Endodermal cell (in vitro differentiated cells): ENCODE results near the gene FAM89B. TPM values are rescaled to one million over a fixed set of nuclear protein-coding genes. Genes with fewer than 3 reads are reported as not detected.

Experiments used
- DNase-seq: peaks from one replicate; pipeline ENCODE4 v3.0.0-alpha.2; 2017
- H3K27ac ChIP-seq: 2 replicates; pipeline ENCODE4 v1.5.1; 2013; ENCODE audit warnings: mild to moderate bottlenecking, low read depth, low read length, moderate library complexity
- H3K27me3 ChIP-seq: 2 replicates; pipeline ENCODE4 v1.6.1; 2013; ENCODE audit warnings: mild to moderate bottlenecking, low read length, moderate library complexity; ENCODE audit not compliant: insufficient read depth, control insufficient read depth, poor library complexity, severe bottlenecking
- H3K36me3 ChIP-seq: 2 replicates; pipeline ENCODE4 v1.7.0; 2013; ENCODE audit warnings: mild to moderate bottlenecking, low read length, moderate library complexity; ENCODE audit not compliant: control insufficient read depth, insufficient read depth
- H3K4me1 ChIP-seq: one replicate; pipeline ENCODE4 v1.7.0; 2013; ENCODE audit warnings: low read length; ENCODE audit not compliant: control insufficient read depth, insufficient read depth
- H3K4me3 ChIP-seq: 2 replicates; pipeline ENCODE4 v1.5.1; 2013; ENCODE audit warnings: mild to moderate bottlenecking, low read length, moderate library complexity
- H3K9ac ChIP-seq: 2 replicates; pipeline ENCODE4 v1.6.1; 2013; ENCODE audit warnings: mild to moderate bottlenecking, low read length, moderate library complexity; ENCODE audit not compliant: poor library complexity, severe bottlenecking; ENCODE audit errors: extremely low read depth
- H3K9me3 ChIP-seq: 2 replicates; pipeline ENCODE4 v1.6.1; 2013; ENCODE audit warnings: mild to moderate bottlenecking, low read length, moderate library complexity; ENCODE audit not compliant: control insufficient read depth
- H3K27ac Mint-ChIP-seq: 2 replicates; pipeline ENCODE4 v1.8.0; 2020; ENCODE audit warnings: mixed read lengths
- H3K27me3 Mint-ChIP-seq: 2 replicates; pipeline ENCODE4 v1.8.0; 2021; ENCODE audit warnings: mild to moderate bottlenecking, mixed read lengths; ENCODE audit not compliant: insufficient read depth
- H3K36me3 Mint-ChIP-seq: 2 replicates; pipeline ENCODE4 v1.8.0; 2020; ENCODE audit warnings: low read depth, mixed read lengths
- H3K4me1 Mint-ChIP-seq: 2 replicates; pipeline ENCODE4 v1.8.0; 2020; ENCODE audit warnings: mixed read lengths
- H3K4me3 Mint-ChIP-seq: 2 replicates; pipeline ENCODE4 v1.8.0; 2020; ENCODE audit warnings: mild to moderate bottlenecking, moderate library complexity, mixed read lengths
- H3K9me3 Mint-ChIP-seq: 2 replicates; pipeline ENCODE4 v1.8.0; 2020; ENCODE audit warnings: mild to moderate bottlenecking, mixed read lengths
- WGBS, 2 experiments: methylation state at CpG; one replicate each; pipeline versions ENCODE4 v1.1.5 to v1.1.7; 2013; ENCODE audit warnings: missing lambda C conversion rate in 2 of 2, mixed read lengths in 1 of 2; ENCODE audit not compliant: insufficient coverage in 1 of 2, insufficient read length in 1 of 2; 5-methylcytosine and 5-hydroxymethylcytosine counted together
- total RNA-seq, 2 donors: library from RNA; stranded (reverse); fragmentation: NEBNext Ultra II Directional in 1 of 2; extraction: Animal tissue kit (Norgen Biotek cat#: 25700) in 1 of 2; gene quantifications; 2 replicates in 1 of 2; 3 replicates in 1 of 2; pipeline ENCODE4 v1.2.1, GENCODE V29; 2021
- TF ChIP-seq, protein P1 (sequence below): fragments of 200-600 bp; sonication (generic); conservative IDR thresholded peaks from 2 replicates; pipeline ENCODE4 v1.5.0; 2021; ENCODE audit warnings: antibody characterized with exemption, mild to moderate bottlenecking

Gene FAM89B
- total RNA-seq, 2 donors from 2014 or later: 23.3 to 24.9 TPM

DNA sequence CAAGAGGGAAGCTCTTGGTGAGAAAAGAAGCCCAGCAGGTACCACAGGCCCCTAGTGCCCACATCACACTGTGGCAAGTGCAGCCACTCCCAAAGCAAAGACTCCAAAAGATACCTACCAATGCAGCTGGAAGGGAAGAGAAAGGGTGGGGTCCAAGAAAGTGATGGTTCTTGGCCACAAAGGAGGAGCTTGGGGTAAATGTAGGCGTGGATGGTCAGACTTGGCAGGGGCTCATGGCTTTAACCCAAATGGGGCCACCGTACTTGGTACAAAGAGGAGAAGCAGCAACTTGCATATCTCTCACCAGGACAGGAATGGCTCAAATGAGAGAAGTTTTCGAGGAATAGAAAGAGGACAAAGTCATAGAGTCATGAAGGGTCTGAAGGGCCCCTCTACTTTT, 36.9 kb downstream of the FAM89B start:
- H3K4me3 ChIP-seq: no peak overlapping the region
- TF ChIP-seq, protein P1, sequence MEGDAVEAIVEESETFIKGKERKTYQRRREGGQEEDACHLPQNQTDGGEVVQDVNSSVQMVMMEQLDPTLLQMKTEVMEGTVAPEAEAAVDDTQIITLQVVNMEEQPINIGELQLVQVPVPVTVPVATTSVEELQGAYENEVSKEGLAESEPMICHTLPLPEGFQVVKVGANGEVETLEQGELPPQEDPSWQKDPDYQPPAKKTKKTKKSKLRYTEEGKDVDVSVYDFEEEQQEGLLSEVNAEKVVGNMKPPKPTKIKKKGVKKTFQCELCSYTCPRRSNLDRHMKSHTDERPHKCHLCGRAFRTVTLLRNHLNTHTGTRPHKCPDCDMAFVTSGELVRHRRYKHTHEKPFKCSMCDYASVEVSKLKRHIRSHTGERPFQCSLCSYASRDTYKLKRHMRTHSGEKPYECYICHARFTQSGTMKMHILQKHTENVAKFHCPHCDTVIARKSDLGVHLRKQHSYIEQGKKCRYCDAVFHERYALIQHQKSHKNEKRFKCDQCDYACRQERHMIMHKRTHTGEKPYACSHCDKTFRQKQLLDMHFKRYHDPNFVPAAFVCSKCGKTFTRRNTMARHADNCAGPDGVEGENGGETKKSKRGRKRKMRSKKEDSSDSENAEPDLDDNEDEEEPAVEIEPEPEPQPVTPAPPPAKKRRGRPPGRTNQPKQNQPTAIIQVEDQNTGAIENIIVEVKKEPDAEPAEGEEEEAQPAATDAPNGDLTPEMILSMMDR: no peak
- no peak for DNase-seq
- H3K9me3 ChIP-seq: no peaks in the 10 kb centered on the region
- H3K27ac Mint-ChIP-seq: no peak overlapping the region
- H3K9me3 Mint-ChIP-seq: no peaks in the 10 kb centered on the region
- no peak overlapping the region for H3K9ac ChIP-seq
- H3K27ac ChIP-seq: no peak overlapping the region
- 90 to 97% methylated on average over 3 of the region's 3 CpGs for WGBS, 2 experiments
- peaks cover 2% of the 10 kb centered on the region for H3K27me3 Mint-ChIP-seq
- peaks cover 50% of the 10 kb centered on the region for H3K36me3 ChIP-seq
- no peaks in the 10 kb centered on the region for H3K27me3 ChIP-seq
- peaks cover 43% of the 10 kb centered on the region for H3K36me3 Mint-ChIP-seq
- H3K4me1 ChIP-seq: peaks cover 3% of the 10 kb centered on the region
- peaks cover 8% of the 10 kb centered on the region for H3K4me1 Mint-ChIP-seq
- H3K4me3 Mint-ChIP-seq: no peak overlapping the region

DNA sequence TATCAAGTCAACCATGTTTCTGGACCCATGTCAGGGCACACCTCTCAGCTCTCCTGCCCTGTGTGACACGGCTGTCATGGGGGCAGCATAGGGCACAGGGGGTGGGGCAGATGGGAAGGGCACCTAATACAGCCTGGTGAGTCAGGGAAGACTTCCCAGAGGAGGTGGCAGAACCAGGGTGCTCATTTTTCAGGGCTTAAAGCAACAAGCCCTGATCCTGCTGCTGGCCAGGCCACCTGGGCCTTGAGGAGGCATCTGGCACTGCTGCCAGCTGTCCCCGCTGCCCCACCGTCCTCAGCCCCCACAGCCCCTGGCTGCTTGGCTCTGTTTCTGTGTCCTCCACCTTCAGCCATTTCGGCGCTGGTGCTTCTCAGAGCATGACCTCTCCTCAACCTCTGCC, 37.3 kb downstream of the FAM89B start:
- Histone ChIP-seq H3K36me3 (peaks cover 46% of the 10 kb centered on the region), H3K4me1 (peaks cover 3% of the 10 kb centered on the region), H3K9ac (no peak overlapping the region), H3K9me3 (no peaks in the 10 kb centered on the region), H3K27ac (no peak overlapping the region), H3K27me3 (no peaks in the 10 kb centered on the region), H3K4me3 (no peak overlapping the region)
- 93 to 94% methylated on average over 5 of the region's 5 CpGs for WGBS, 2 experiments
- TF ChIP-seq, protein P1: no peak
- no peak for DNase-seq
- peaks cover 8% of the 10 kb centered on the region for H3K4me1 Mint-ChIP-seq
- H3K27ac Mint-ChIP-seq: no peak overlapping the region
- H3K4me3 Mint-ChIP-seq: no peak overlapping the region
- peaks cover 38% of the 10 kb centered on the region for H3K36me3 Mint-ChIP-seq
- no peaks in the 10 kb centered on the region for H3K9me3 Mint-ChIP-seq
- H3K27me3 Mint-ChIP-seq: peaks cover 2% of the 10 kb centered on the region

DNA sequence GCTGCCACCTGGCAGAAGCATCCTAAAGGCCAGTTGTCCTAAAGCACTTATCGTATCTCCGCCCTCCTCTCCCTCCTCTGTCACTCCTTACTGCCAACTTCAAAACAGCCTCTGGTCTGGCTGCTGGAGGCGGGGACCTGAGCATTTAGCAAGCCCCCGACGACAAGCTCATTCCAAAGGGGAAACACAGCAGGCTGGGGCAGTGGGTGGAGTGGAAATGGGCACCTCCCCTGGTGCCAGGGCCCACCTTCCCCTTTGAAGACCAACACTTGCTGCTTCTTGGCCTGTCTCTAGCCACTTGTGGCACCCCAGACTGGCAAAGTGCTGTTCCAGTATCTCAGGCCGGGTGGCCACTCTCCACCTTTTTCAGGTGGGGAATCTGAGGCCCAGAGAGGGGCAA, 38.1 kb downstream of the FAM89B start:
- no peak for DNase-seq
- Mint-ChIP-seq H3K4me1 (peaks cover 8% of the 10 kb centered on the region), H3K27me3 (peaks cover 2% of the 10 kb centered on the region), H3K4me3 (no peak overlapping the region), H3K9me3 (no peaks in the 10 kb centered on the region), H3K27ac (no peak overlapping the region), H3K36me3 (peaks cover 33% of the 10 kb centered on the region)
- H3K36me3 ChIP-seq: peaks cover 38% of the 10 kb centered on the region
- H3K9ac ChIP-seq: no peak overlapping the region
- H3K4me3 ChIP-seq: no peak overlapping the region
- H3K9me3 ChIP-seq: no peaks in the 10 kb centered on the region
- TF ChIP-seq, protein P1: no peak
- 59 to 87% methylated on average over 5 to 6 of the region's 6 CpGs for WGBS, 2 experiments
- no peaks in the 10 kb centered on the region for H3K27me3 ChIP-seq
- peaks cover 3% of the 10 kb centered on the region for H3K4me1 ChIP-seq
- no peak overlapping the region for H3K27ac ChIP-seq
